ENCODE data around the gene PLCD1. TPM values are rescaled to one million over a fixed set of nuclear protein-coding genes. Genes with fewer than 3 reads are reported as not detected.

PLCD1 gene
- polyA plus RNA-seq, 1 of the 3 experiments (the other 2 are of a cell fraction) = 20.2 TPM

DNA sequence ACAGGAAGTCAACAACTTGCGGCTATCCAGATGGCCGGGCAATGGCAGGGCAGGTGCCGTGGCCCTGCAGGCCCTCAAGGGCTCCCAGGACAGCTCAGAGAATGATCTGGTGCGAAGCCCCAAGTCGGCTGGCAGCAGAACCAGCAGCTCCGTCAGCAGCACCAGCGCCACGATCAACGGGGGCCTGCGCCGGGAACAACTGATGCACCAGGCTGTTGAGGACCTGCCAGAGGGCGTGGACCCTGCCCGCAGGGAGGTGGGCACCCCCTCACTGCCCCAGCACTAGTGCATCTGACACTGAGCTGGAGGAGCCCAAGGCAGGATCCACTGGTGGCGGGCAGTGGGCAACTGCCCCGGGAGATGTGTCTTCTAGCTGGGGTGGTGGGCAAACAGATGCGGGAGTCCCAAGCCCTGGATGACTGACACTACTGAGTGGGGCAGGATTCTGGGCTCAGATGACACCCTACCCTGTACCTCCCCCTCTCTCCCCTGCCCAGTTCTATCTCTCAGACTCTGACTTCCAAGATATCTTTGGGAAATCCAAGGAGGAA, 22.9 kb downstream of the PLCD1 start (continued):
- TF ChIP-seq, protein P1, sequence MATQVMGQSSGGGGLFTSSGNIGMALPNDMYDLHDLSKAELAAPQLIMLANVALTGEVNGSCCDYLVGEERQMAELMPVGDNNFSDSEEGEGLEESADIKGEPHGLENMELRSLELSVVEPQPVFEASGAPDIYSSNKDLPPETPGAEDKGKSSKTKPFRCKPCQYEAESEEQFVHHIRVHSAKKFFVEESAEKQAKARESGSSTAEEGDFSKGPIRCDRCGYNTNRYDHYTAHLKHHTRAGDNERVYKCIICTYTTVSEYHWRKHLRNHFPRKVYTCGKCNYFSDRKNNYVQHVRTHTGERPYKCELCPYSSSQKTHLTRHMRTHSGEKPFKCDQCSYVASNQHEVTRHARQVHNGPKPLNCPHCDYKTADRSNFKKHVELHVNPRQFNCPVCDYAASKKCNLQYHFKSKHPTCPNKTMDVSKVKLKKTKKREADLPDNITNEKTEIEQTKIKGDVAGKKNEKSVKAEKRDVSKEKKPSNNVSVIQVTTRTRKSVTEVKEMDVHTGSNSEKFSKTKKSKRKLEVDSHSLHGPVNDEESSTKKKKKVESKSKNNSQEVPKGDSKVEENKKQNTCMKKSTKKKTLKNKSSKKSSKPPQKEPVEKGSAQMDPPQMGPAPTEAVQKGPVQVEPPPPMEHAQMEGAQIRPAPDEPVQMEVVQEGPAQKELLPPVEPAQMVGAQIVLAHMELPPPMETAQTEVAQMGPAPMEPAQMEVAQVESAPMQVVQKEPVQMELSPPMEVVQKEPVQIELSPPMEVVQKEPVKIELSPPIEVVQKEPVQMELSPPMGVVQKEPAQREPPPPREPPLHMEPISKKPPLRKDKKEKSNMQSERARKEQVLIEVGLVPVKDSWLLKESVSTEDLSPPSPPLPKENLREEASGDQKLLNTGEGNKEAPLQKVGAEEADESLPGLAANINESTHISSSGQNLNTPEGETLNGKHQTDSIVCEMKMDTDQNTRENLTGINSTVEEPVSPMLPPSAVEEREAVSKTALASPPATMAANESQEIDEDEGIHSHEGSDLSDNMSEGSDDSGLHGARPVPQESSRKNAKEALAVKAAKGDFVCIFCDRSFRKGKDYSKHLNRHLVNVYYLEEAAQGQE (IDR thresholded peaks at IDR 0.05; ENCODE audit: low read depth, low read length) = no peak
- TF ChIP-seq RAD21 (IDR thresholded peaks at IDR 0.05; ENCODE audit: low read length) (no peak), YY1 (IDR thresholded peaks at IDR 0.05; ENCODE audit: low read depth) (no peak)

DNA sequence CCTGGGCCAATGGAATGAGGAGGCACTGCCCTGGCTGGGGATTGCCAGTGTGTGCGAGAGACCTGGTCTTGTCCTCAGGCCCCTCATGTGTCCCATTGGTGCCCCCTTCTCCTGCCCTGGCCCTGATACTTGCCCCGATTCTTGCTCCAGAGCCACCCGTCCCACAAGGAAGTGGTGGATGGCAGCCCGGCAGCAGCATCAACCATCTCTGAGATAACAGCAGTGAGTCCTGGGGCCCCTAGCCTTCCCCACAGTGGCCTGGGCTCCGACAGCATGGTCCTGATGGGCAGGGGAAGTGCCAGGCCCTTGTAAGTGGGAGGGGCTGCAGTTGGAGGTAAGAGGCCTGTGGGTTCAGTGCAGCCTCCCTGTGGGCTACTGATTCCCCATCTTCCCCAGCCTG, 23.4 kb downstream of the PLCD1 start:
- CTCF ChIA-PET = interaction anchor here (1.0 to 1.2 kb wide), 4 partner anchors 9 to 31 kb away, joined by 3 to 5 read pairs (median 4); no protein-coding TSS in a partner anchor
- Histone ChIP-seq H3K79me2 (ENCODE audit: insufficient read depth) (no peaks in the 10 kb centered on the region), H3K27me3 (ENCODE audit: insufficient read depth) (no peaks in the 10 kb centered on the region), H3K9ac (no peak overlapping the region), H3K27ac (ENCODE audit: low read depth in 2 of 2, low read length in 1 of 2) (no peak overlapping the region), H3K4me1 (ENCODE audit: control insufficient read depth in 1 of 2, insufficient read depth in 2 of 2, low read depth in 1 of 2, low read length in 1 of 2) (no peaks in the 10 kb centered on the region; a peak in 1 of 4 replicates), H3K9me3 (no peaks in the 10 kb centered on the region), H2AFZ (ENCODE audit: low read depth) (no peak overlapping the region), H4K20me1 (ENCODE audit: insufficient read depth) (no peaks in the 10 kb centered on the region), H3K4me2 (no peak overlapping the region), H3F3A (replicated peaks; ENCODE audit: insufficient read depth) (no peaks in the 10 kb centered on the region), H3K36me3 (replicated peaks in 1 of 2; ENCODE audit: control insufficient read depth in 1 of 2, insufficient read depth in 2 of 2, low read length in 1 of 2) (peaks cover 0 to 32% of the 10 kb centered on the region in 2 experiments), H3K4me3 (ENCODE audit: low read depth in 2 of 2, low read length in 1 of 2) (no peak overlapping the region), H3K9me2 (no peaks in the 10 kb centered on the region)
- no peak for DNase-seq
- WGBS (ENCODE audit: low lambda C conversion rate) = 81% methylated on average over 5 of the region's 5 CpGs
- TF ChIP-seq, protein P2, sequence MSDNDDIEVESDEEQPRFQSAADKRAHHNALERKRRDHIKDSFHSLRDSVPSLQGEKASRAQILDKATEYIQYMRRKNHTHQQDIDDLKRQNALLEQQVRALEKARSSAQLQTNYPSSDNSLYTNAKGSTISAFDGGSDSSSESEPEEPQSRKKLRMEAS (IDR thresholded peaks at IDR 0.05; ENCODE audit: low read depth) = no peak
- TF ChIP-seq YY1 (IDR thresholded peaks at IDR 0.05; ENCODE audit: low read depth) = no peak
- TF ChIP-seq POLR2AphosphoS5 (IDR thresholded peaks at IDR 0.05; ENCODE audit: low read depth, low read length) = no peak
- no peak for TF ChIP-seq NFIC (IDR thresholded peaks at IDR 0.05; ENCODE audit: borderline replicate concordance)
- TF ChIP-seq, protein P3, sequence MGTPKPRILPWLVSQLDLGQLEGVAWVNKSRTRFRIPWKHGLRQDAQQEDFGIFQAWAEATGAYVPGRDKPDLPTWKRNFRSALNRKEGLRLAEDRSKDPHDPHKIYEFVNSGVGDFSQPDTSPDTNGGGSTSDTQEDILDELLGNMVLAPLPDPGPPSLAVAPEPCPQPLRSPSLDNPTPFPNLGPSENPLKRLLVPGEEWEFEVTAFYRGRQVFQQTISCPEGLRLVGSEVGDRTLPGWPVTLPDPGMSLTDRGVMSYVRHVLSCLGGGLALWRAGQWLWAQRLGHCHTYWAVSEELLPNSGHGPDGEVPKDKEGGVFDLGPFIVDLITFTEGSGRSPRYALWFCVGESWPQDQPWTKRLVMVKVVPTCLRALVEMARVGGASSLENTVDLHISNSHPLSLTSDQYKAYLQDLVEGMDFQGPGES (IDR thresholded peaks at IDR 0.05; ENCODE audit: low read depth, low read length) = no peak
- no peak for TF ChIP-seq SIN3A (IDR thresholded peaks at IDR 0.05; ENCODE audit: borderline replicate concordance, low read depth, low read length)
- no peak for TF ChIP-seq FOXJ3 (CRISPR knock-in tag; IDR thresholded peaks at IDR 0.05)
- TF ChIP-seq RXRA (IDR thresholded peaks at IDR 0.05; ENCODE audit: borderline replicate concordance, low read depth) = no peak
- POLR2A ChIA-PET = no interaction called here
